CD4-positive, alpha-beta T cell treated with Interleukin-15 for 4 hours (primary cell): ENCODE data around the gene RIN3.
"Not testable (repeated sequence)": the region's sequence is repeated elsewhere in the genome, so short reads cannot be mapped to it uniquely, and the experiment has no call there.

Experiments used
- DNase-seq: peaks from one replicate; pipeline ENCODE4 v3.0.0-alpha.2; 2020; ENCODE audit warnings: low spot score

RIN3 gene

GRCh38 chr14:92624764-92625163 is 111.2 kb downstream of the RIN3 start:
- no peak for DNase-seq

GRCh38 chr14:92625213-92625612 is 111.6 kb downstream of the RIN3 start:
- no peak for DNase-seq

- DNase-seq, result no peak
Measured at GRCh38 chr14:92626041-92626440, 112.5 kb downstream of the RIN3 start.

- DNase-seq, result no peak
Measured at GRCh38 chr14:92627707-92628215, 114.2 kb downstream of the RIN3 start.

- no peak for DNase-seq
Measured at GRCh38 chr14:92628636-92629035, 115.1 kb downstream of the RIN3 start.

- no peak for DNase-seq
Measured at GRCh38 chr14:92630367-92630766, 116.8 kb downstream of the RIN3 start.

- DNase-seq, result no peak
Measured at GRCh38 chr14:92631098-92631497, 117.5 kb downstream of the RIN3 start.

GRCh38 chr14:92632546-92633273 is 119.1 kb downstream of the RIN3 start:
- DNase-seq, result no peak

GRCh38 chr14:92633274-92633616 is 119.7 kb downstream of the RIN3 start:
- DNase-seq, result no peak

GRCh38 chr14:92633724-92634123 is 120.1 kb downstream of the RIN3 start:
- no peak for DNase-seq

GRCh38 chr14:92635031-92635430 is 121.5 kb downstream of the RIN3 start:
- DNase-seq, result no peak

- no peak for DNase-seq
Measured at GRCh38 chr14:92635896-92636295, 122.3 kb downstream of the RIN3 start.

GRCh38 chr14:92637228-92637627 is 123.6 kb downstream of the RIN3 start:
- no peak for DNase-seq

GRCh38 chr14:92637864-92638263 is 124.3 kb downstream of the RIN3 start:
- DNase-seq, result no peak

GRCh38 chr14:92638266-92638665 is 124.7 kb downstream of the RIN3 start:
- no peak for DNase-seq

GRCh38 chr14:92638904-92639303 is 125.3 kb downstream of the RIN3 start:
- no peak for DNase-seq

- DNase-seq, result not testable (repeated sequence)
Measured at GRCh38 chr14:92639472-92640117, 126.0 kb downstream of the RIN3 start.

GRCh38 chr14:92641306-92641705 is 127.7 kb downstream of the RIN3 start:
- no peak for DNase-seq

- no peak for DNase-seq
Measured at GRCh38 chr14:92644171-92644969, 130.8 kb downstream of the RIN3 start.

GRCh38 chr14:92644970-92645515 is 131.5 kb downstream of the RIN3 start:
- no peak for DNase-seq

GRCh38 chr14:92645841-92646478 is 132.4 kb downstream of the RIN3 start:
- DNase-seq, result no peak
